GM12874 (cell line): Measurements from ENCODE around the gene STT3B.

Source experiments
- CTCF ChIP-seq: IDR thresholded peaks from 2 replicates; pipeline ENCODE4 v1.5.1; 2011; ENCODE audit warnings: low read depth, mild to moderate bottlenecking, control low read depth, low read length, moderate library complexity; ENCODE audit not compliant: insufficient read depth

Gene STT3B

GRCh38 chr3:31653464-31653863 is 120.7 kb downstream of the STT3B start:
- TF ChIP-seq CTCF = no peak

- no peak for TF ChIP-seq CTCF
These were observed 122.3 kb downstream of the STT3B start for GRCh38 chr3:31654998-31655397.

- TF ChIP-seq CTCF = no peak
These were observed 126.5 kb downstream of the STT3B start for GRCh38 chr3:31659246-31659645.

GRCh38 chr3:31661286-31661685 is 128.6 kb downstream of the STT3B start:
- TF ChIP-seq CTCF = no peak

DNA sequence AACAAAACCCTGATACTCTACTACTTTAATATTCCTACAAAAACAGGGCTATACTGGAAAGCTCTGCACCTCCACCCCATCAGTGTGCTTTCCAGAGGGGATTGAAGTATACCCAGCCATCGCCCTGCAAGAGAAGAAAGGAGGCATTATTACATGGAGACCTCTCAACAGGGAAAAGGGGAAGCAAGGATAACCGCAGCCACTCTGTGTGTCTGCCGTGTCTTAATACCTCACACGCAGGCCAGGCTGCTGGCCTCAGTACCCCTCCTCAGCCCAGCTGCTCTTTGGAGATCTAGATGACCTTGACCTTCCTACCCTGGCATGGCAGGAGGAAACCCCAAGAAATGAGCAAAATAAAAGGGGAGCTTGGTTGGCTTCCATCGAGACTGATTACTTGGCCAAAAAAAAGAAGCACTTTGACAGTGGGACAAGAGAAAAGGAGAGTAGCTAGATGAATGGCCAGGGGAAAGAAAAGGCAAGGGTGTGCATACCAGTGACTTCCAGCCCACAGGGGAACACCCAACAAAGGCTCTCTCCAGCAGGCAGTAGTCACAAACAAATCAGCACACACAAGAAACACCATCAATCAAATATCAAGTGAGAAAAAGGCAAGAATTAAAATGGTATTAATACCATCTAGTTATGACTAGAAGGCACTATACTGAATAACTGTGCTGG is 129.4 kb downstream of the STT3B start:
- no peak for TF ChIP-seq CTCF

DNA sequence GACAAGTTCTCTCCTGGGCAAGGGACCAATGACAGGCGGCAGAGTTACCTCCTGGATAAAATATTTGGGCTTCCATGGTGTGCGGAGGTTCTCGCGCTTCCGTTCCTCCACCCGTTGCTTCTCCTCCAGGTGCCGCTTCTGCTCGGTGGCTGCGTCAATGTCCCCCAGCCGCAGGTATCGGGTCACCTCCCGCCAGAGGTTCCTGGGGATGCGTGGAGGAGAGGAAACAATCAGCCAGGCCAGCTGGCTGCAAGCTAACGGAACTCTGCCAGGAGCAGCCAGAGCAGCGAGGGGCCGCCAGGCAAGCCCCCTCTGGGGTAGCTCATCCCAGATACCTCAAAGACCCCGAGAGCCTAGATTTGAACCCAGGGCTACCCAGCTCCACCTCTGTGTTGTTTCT is 131.3 kb downstream of the STT3B start:
- TF ChIP-seq CTCF = no peak

GRCh38 chr3:31667582-31667981 is 134.9 kb downstream of the STT3B start:
- no peak for TF ChIP-seq CTCF
